HG02852 (cell line): ENCODE data around the gene RALGAPA2.
A peak's percentile ranks its signal among the peaks of the same experiment; 100 is the strongest.

ENCODE experiments used
- ATAC-seq: cut with Tn5 transposase; IDR thresholded peaks from one replicate; pipeline ENCODE4 v1.9.1; 2021; ENCODE audit warnings: mild to moderate bottlenecking, moderate library complexity; ENCODE audit not compliant: unreplicated experiment

Gene RALGAPA2

DNA sequence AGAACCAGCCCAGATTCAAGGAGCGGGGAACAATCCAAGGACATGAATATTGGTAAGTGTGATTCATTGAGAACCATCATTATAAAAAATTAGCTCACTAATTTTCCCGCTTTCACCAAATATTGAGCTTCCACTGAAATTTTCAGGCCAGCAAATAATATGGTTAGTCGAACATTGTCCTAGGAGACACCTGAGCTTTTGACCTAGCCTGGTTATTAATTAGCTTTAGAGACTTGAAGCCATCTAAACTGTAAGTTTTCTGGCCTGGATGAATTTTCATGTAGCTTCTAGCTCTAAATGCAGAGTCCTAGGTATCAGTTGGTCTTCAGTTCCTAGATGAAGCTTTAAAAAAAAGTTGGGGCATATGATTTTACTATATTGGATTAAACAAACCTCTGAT, 17.1 kb upstream of the RALGAPA2 start:
- ATAC-seq: no peak

DNA sequence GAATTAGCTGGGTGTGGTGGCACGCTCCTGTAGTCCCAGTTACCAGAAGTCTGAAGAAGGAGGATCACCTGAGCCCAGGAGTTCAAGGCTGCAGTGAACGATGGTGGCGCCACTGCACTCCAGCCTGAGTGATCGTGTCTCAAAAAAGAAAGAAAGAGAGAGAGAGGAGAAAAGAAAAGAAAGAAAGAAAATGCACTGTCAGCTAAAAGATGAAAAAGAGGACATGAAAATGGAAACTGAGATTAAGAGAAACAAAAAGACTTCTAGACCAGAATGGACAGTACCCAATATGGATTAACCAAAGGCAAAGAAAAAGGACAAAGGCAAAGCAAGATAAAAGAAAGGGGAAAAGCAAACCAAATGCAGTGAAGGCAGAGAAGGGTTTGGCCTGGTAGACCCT, 9.0 kb upstream of the RALGAPA2 start:
- ATAC-seq: no peak

DNA sequence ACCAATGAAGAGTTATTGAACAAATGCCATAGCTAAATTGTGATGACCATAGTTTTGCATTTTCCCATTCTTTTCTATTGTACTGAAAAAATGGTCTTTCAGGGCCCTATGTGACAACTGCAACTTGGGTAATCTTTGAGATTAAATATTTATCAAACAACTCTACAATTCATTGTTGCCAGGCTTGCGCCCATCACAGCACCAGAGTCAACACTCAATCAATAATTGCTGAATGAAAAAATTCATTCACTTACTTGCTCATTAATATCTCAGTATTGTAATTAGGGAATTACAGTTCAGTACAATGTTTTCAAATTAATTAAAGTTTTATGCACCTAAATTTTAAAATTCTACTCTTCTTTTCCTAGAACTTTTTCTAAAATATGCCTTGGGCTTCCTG, 7.7 kb upstream of the RALGAPA2 start:
- ATAC-seq: no peak

DNA sequence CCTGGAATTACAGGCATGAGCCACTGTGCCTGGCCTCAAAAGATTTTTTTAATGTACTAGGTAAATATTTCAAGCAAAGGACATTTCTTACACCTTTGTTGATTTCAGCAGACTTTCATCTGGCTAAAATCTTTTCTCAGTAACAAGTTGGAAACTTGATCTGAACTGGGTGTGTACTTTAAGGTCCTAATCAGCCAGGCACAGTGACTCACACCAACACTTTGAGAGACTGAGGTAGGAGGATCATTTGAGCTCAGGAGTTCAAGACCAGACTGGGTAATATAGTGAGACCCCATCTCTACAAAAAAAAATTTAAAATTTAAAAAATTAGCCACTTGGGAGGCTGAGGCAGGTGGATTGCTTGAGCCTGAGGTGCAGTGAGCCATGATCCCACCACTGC, 7.0 kb upstream of the RALGAPA2 start:
- no peak for ATAC-seq

- no peak for ATAC-seq
These were observed 861 bp upstream of the RALGAPA2 start for GRCh38 chr20:20713244-20713765.

- peak; percentile 3 for ATAC-seq
These were observed 405 bp downstream of the RALGAPA2 start for GRCh38 chr20:20712004-20712473.

DNA sequence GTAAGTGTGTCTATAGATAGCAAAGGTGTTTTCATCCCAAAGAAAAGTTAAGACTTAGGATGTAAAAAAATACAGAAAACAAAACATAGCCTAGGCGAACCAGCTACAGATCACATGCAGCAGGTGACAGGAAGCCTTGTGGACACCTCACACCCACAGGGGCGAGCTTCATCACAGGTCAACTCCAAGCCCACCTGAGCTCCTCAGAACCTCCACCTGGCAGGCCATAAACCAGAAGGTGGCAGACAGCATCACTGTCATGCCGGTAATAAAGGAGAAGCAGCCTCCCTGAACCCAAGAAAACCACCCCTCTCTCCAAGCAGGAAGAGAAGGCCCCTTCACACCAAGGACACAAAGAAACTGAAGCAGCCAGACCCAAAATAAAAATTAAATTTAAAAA, 1.0 kb downstream of the RALGAPA2 start:
- ATAC-seq: no peak

DNA sequence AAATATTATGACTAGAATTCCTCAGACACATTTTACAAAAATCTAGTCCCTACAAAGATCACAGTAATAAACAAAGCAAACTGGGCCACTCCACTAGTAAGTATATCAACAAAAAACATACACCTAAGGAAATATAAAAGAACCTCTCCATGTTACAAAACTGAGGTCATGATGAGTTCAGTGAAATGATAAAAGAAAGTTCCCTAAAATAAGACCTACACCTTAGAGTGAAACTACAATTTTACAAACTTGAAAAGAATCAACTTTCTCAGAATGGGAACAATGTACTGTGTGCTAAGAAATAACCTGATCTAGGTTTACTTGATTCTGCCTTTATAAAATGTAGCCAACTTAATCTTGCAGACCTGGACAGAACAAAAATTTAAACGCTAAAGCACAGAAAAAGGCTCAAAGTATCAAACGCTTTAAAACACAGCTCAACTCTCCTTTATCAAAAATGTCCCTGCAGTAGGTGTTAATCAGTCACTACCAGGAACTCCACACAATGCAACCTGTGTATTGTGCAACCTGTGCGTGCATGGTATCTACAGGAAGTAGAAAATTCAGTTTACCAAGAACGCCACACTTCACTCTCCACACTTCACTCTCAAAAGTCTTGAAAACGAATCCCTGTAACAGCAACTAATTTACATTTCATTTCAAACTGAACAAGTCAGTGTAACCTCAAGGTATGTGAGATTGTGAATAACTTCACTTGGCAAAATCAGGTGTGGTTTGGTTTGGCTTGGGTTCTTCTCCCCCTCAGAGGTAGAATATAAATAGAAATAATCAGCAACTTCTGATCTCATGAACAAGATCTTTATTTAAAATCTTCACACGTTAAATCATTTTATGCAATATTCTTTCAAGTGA, 1.8 kb downstream of the RALGAPA2 start:
- no peak for ATAC-seq

DNA sequence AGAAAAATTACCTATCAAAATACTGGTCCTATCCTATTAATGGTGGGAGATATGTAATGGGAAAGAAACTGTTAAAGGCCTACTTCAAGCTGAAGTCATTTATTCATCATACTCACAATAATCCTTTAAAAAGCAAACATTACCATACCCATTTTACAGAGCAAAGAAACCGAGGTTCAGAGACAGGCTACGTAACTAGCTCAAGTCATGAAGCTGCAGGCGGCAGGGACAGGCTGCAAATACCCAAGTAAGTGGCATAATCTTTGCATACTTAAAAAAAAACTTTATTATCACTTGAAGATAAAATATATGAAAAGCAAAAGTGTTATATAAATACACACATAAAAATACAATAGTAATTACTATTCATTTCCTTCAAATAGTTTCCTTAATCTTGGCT, 2.6 kb downstream of the RALGAPA2 start:
- ATAC-seq: no peak

- ATAC-seq: no peak
These were observed 6.2 kb downstream of the RALGAPA2 start for GRCh38 chr20:20706285-20706684.

GRCh38 chr20:20702330-20703245, 9.9 kb downstream of the RALGAPA2 start:
- no peak for ATAC-seq

DNA sequence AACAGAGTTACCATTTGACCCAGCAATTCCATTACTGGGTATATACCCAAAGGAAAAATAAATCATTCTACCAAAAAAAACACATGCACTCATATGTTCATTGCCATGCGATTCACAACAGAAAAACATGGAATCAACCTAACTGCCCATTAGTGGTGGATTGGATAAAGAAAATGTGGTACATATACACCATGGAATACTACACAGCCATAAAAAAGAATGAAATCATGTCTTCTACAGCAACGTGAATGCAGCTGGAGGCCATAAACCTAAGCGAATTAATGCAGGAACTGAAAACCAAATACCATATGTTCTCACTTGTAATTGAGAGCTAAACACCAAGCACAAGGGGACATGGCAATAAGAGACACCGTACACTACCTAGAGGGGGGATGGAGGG, 12.5 kb downstream of the RALGAPA2 start:
- ATAC-seq: no peak

DNA sequence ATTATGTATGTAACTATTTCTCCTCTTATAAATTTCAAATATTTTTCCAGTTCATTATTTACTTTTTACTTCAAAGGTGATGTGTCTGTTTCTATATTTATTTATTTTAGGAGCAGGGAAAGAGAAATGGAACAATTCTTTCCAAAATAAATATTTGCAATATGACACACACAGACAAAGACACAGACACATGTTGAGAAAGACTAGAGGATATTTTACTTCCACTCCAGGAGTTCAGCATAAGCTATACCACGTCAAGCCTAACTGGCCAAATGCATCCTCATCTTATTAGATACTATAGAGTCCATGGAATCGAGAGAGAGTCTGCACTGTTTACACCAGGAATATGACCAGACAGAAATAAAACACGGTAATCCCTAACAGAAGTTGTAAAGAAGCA, 13.3 kb downstream of the RALGAPA2 start:
- no peak for ATAC-seq

GRCh38 chr20:20697325-20697845, 15.1 kb downstream of the RALGAPA2 start:
- ATAC-seq: no peak

DNA sequence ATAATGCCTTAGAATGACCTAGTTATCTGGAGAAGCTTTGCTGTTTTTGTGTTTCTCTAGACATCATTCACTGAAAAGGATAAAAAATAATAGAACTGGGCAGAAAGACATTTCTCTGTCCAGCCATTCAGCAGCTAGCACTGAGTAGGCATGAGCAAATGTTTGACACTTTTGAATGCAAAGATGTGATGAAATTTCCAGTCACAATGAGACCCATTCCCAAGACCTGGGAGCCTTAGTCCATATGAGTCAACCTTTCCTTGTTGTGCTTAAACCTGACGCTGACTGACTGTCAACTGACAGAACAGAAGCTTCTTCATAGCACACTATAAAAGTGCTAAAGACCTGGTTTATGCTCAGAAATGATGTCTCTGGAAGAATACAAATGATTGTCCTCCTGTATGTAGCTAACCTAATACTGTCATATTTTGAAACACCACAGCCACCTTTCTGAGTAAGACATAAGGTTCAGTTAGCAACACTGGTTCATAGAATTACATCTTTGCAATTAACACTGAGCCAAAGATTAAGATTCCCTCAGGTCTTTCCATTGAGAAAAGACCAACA, 17.1 kb downstream of the RALGAPA2 start:
- ATAC-seq: no peak

GRCh38 chr20:20694591-20694990, 17.9 kb downstream of the RALGAPA2 start:
- no peak for ATAC-seq

- ATAC-seq: no peak
These were observed 19.9 kb downstream of the RALGAPA2 start for GRCh38 chr20:20692587-20692986.

- peak; percentile 40 for ATAC-seq
These were observed 20.8 kb downstream of the RALGAPA2 start for GRCh38 chr20:20691477-20692235.

DNA sequence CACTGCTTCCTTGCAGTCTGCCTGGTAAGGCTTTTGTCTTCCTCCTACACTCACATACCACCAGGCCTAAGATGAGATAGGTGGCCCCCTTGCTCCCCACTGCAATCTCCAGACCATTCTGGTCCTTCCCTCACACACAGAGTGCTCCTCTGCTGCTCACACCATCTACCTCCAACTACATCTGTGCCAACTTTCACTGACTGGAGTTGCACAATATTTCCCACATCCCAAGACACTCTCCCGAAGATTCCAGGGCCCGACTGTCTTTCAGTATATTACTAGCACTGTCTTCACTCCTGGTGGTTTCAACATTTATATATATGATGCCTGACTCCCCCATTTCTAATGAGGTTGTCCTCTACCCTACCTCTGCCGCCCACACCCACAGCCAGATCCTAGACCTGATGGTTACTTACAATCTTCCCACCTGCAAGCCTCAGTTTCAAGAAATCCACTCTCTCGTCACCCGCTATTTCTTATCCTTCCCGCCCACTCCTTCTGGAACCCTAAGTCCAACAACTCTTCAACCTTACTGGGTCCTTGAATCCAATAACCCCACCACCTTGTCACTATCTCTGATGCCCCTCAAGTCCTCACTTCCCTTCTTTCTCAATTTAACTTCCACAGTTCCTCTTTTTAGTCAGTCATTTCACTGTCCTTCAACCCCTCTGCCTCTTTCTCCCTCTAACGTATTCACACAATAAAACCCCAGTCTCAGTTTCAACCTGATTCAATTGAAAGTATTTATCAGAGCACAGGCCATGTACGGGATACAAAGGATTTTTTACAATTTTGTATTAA, 21.6 kb downstream of the RALGAPA2 start:
- ATAC-seq: peak; percentile 86
